Progenitor cell of endocrine pancreas (in vitro differentiated cells): Measurements from ENCODE around the gene C1QTNF4. TPM values are rescaled to one million over a fixed set of nuclear protein-coding genes. Genes with fewer than 3 reads are reported as not detected.

Experiments
- DNase-seq: peaks from one replicate; pipeline ENCODE4 v3.0.0; 2021; ENCODE audit warnings: low spot score; ENCODE audit not compliant: unreplicated experiment
- H3K27ac Mint-ChIP-seq: 2 replicates; pipeline ENCODE4 v1.8.0; 2021; ENCODE audit warnings: mild to moderate bottlenecking, moderate library complexity, mixed read lengths
- H3K27me3 Mint-ChIP-seq: 2 replicates; pipeline ENCODE4 v1.8.0; 2021; ENCODE audit warnings: mixed read lengths
- H3K36me3 Mint-ChIP-seq: 2 replicates; pipeline ENCODE4 v1.8.0; 2022; ENCODE audit warnings: mixed read lengths; ENCODE audit not compliant: insufficient read depth
- H3K4me1 Mint-ChIP-seq: 2 replicates; pipeline ENCODE4 v1.8.0; 2021; ENCODE audit warnings: low read depth, mixed read lengths
- H3K4me3 Mint-ChIP-seq: 2 replicates; pipeline ENCODE4 v1.8.0; 2021; ENCODE audit warnings: low read depth, mild to moderate bottlenecking, moderate library complexity, mixed read lengths
- H3K9me3 Mint-ChIP-seq: 2 replicates; pipeline ENCODE4 v1.8.0; 2021; ENCODE audit warnings: low read depth, mixed read lengths
- CTCF ChIP-seq: fragments of 200-600 bp; sonication (generic); IDR thresholded peaks from one replicate; pipeline ENCODE4 v1.5.0; 2021; ENCODE audit warnings: antibody characterized with exemption, mild to moderate bottlenecking; ENCODE audit not compliant: unreplicated experiment
- total RNA-seq: library from RNA; stranded (reverse); gene quantifications from 2 replicates; pipeline ENCODE4 v1.2.1, GENCODE V29; 2021

Gene C1QTNF4
- total RNA-seq, 1 donor from 2014 or later: 2.5 TPM

- Mint-ChIP-seq H3K36me3 (peaks cover 25% of the 10 kb centered on the region), H3K4me3 (no peak overlapping the region), H3K4me1 (no peaks in the 10 kb centered on the region), H3K27ac (no peak overlapping the region), H3K9me3 (no peaks in the 10 kb centered on the region), H3K27me3 (no peaks in the 10 kb centered on the region)
- DNase-seq: no peak
- no peak for TF ChIP-seq CTCF
These were observed 33.8 kb upstream of the C1QTNF4 start for GRCh38 chr11:47628026-47628425.

- Mint-ChIP-seq H3K4me1 (no peaks in the 10 kb centered on the region), H3K36me3 (peaks cover 22% of the 10 kb centered on the region), H3K4me3 (no peak overlapping the region), H3K9me3 (no peaks in the 10 kb centered on the region), H3K27ac (no peak overlapping the region), H3K27me3 (no peaks in the 10 kb centered on the region)
- no peak for TF ChIP-seq CTCF
- no peak for DNase-seq
These were observed 32.0 kb upstream of the C1QTNF4 start for GRCh38 chr11:47626234-47626633.

- Mint-ChIP-seq H3K4me3 (no peak overlapping the region), H3K4me1 (no peaks in the 10 kb centered on the region), H3K27me3 (no peaks in the 10 kb centered on the region), H3K27ac (peak overlapping the region; percentile 21), H3K36me3 (peaks cover 12% of the 10 kb centered on the region), H3K9me3 (no peaks in the 10 kb centered on the region)
- DNase-seq: no peak
- no peak for TF ChIP-seq CTCF
These were observed 26.7 kb upstream of the C1QTNF4 start for GRCh38 chr11:47620836-47621378.

- Mint-ChIP-seq H3K9me3 (no peaks in the 10 kb centered on the region), H3K4me1 (no peaks in the 10 kb centered on the region), H3K27me3 (no peaks in the 10 kb centered on the region), H3K36me3 (peaks cover 6% of the 10 kb centered on the region), H3K4me3 (no peak overlapping the region), H3K27ac (no peak overlapping the region)
- TF ChIP-seq CTCF: no peak
- DNase-seq: no peak
These were observed 23.2 kb upstream of the C1QTNF4 start for GRCh38 chr11:47617417-47617809.

- H3K9me3 Mint-ChIP-seq: no peaks in the 10 kb centered on the region
- TF ChIP-seq CTCF: peak; percentile 62
- no peaks in the 10 kb centered on the region for H3K27me3 Mint-ChIP-seq
- peaks cover 6% of the 10 kb centered on the region for H3K36me3 Mint-ChIP-seq
- no peak overlapping the region for H3K27ac Mint-ChIP-seq
- H3K4me1 Mint-ChIP-seq: no peaks in the 10 kb centered on the region
- DNase-seq: no peak
- no peak overlapping the region for H3K4me3 Mint-ChIP-seq
These were observed 22.7 kb upstream of the C1QTNF4 start for GRCh38 chr11:47616726-47617416.
